Measurements from ENCODE around the gene HRH1. TPM values are rescaled to one million over a fixed set of nuclear protein-coding genes. Genes with fewer than 3 reads are reported as not detected.

The HRH1 gene
- total RNA-seq, 2 donors from 2014 or later = 17.7 to 48.3 TPM

DNA sequence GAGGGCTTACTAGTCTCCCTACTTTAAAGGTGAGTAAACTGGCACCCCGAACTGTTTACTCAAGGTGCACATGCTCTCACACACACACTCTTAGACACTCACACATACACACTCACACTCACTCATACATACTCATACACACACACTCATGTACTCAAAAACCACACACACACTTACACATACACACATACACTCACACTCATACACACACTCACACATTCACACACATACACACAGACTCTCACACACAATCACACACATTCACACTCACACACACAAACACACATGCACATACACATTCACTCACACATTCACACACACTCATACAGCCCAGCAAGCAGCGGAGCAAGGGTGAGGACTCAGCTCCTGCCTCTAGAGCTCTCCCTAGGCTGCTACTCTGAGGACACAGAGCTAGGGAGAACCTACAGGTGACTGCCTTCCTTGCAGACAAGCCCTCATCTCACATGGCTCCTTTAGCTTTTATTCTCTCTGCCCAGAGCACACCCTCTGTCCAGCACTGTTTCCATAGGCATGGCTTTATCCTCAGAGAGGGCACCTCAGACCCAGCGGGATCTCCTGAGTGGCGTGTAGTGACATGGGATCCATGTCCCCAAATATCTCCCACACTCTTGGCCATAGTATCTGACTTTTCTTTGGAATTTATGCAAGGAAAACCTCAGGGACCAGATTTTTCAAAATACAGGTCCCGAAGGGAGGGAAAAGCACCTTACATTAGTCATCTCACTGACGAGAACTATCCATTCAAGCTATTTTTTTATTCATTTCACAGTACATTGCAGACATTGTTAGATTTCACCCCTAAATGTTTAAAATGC is 91.8 kb downstream of the HRH1 start:
- DNase-seq (ENCODE audit: low spot score) = no peak
- H3K27ac ChIP-seq = no peak overlapping the region
- H3K4me1 ChIP-seq (ENCODE audit: control insufficient read depth in 1 of 2, low read depth in 2 of 2) = peaks cover 0 to 10% of the 10 kb centered on the region in 2 donors
- no peak for TF ChIP-seq CTCF (IDR thresholded peaks at IDR 0.05)
- no peaks in the 10 kb centered on the region for H3K27me3 ChIP-seq (replicated peaks; ENCODE audit: insufficient read depth)
- H3K9me3 ChIP-seq = no peaks in the 10 kb centered on the region
- ATAC-seq (ENCODE audit: insufficient number of reproducible peaks, low FRiP score, low read depth) = no peak
- no peaks in the 10 kb centered on the region for H3K36me3 ChIP-seq
- H3K4me3 ChIP-seq = no peak overlapping the region

DNA sequence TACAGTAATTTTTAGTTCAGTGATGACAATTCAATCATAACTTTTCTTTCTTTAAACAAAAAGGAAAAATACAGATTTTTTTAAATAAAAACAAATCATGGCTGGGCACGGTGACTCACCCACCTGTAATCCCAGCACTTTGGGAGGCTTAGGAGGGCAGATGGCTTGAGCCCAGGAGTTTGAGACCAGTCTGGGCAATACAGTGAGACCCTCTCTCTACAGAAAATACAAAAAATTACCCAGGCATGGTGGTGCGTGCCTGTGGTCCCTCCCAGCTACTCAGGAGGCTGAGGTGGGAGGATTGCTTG is 92.3 kb downstream of the HRH1 start:
- DNase-seq (ENCODE audit: low spot score) = no peak
- no peaks in the 10 kb centered on the region for H3K9me3 ChIP-seq

DNA sequence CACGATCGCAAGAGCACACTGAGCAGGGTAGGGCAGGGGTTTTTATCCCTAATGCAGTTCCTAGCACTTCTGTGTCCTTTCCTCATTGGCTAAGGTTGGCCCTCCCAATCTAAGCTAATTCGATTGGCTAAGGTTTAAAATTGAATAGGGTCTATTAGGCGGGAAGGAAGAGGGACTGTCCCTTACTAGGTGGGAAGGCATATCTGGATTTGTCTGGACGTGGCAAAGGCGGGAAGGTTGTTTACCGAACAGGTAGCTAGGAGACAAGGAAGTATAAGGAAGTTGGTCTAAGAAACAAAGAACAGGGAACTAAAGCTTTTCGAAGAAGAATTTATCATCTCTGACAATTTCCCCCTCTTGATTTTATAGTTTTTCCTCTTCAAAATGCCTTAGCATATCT is 93.1 kb downstream of the HRH1 start:
- ATAC-seq (ENCODE audit: insufficient number of reproducible peaks, low FRiP score, low read depth) (no peak), DNase-seq (ENCODE audit: low spot score) (no peak)
- Histone ChIP-seq H3K36me3 (no peaks in the 10 kb centered on the region), H3K9me3 (no peaks in the 10 kb centered on the region), H3K27ac (no peak overlapping the region), H3K4me3 (no peak overlapping the region), H3K27me3 (replicated peaks; ENCODE audit: insufficient read depth) (no peaks in the 10 kb centered on the region), H3K4me1 (ENCODE audit: control insufficient read depth in 1 of 2, low read depth in 2 of 2) (peaks cover 0 to 10% of the 10 kb centered on the region in 2 donors)
- TF ChIP-seq CTCF (IDR thresholded peaks at IDR 0.05) = no peak

More for the DNA sequence above, 92.3 kb downstream of the HRH1 start:
- TF ChIP-seq CTCF (IDR thresholded peaks at IDR 0.05) = no peak
- Histone ChIP-seq H3K27ac (no peak overlapping the region), H3K4me1 (ENCODE audit: control insufficient read depth in 1 of 2, low read depth in 2 of 2) (peaks cover 0 to 10% of the 10 kb centered on the region in 2 donors), H3K27me3 (replicated peaks; ENCODE audit: insufficient read depth) (no peaks in the 10 kb centered on the region), H3K36me3 (no peaks in the 10 kb centered on the region), H3K4me3 (no peak overlapping the region)
- ATAC-seq (ENCODE audit: insufficient number of reproducible peaks, low FRiP score, low read depth) = no peak

- no peaks in the 10 kb centered on the region for H3K9me3 ChIP-seq
- no peak for TF ChIP-seq CTCF (IDR thresholded peaks at IDR 0.05)
- H3K36me3 ChIP-seq = no peaks in the 10 kb centered on the region
- no peak overlapping the region for H3K27ac ChIP-seq
- no peak overlapping the region for H3K4me3 ChIP-seq
- H3K27me3 ChIP-seq (replicated peaks; ENCODE audit: insufficient read depth) = no peaks in the 10 kb centered on the region
- no peak for DNase-seq (ENCODE audit: low spot score)
- H3K4me1 ChIP-seq (ENCODE audit: control insufficient read depth in 1 of 2, low read depth in 2 of 2) = peaks cover 0 to 10% of the 10 kb centered on the region in 2 donors
- ATAC-seq (ENCODE audit: insufficient number of reproducible peaks, low FRiP score, low read depth) = no peak
These were observed 94.3 kb downstream of the HRH1 start for GRCh38 chr3:11248596-11248995.

GRCh38 chr3:11250902-11251806 is 96.9 kb downstream of the HRH1 start:
- Histone ChIP-seq H3K36me3 (no peaks in the 10 kb centered on the region), H3K27me3 (replicated peaks; ENCODE audit: insufficient read depth) (no peaks in the 10 kb centered on the region), H3K9me3 (no peaks in the 10 kb centered on the region), H3K4me1 (ENCODE audit: control insufficient read depth in 1 of 2, low read depth in 2 of 2) (peaks cover 0 to 6% of the 10 kb centered on the region in 2 donors), H3K4me3 (no peak overlapping the region), H3K27ac (no peak overlapping the region)
- no peak for TF ChIP-seq CTCF (IDR thresholded peaks at IDR 0.05)
- DNase-seq (ENCODE audit: low spot score) (no peak), ATAC-seq (ENCODE audit: insufficient number of reproducible peaks, low FRiP score, low read depth) (no peak)

Measured in thoracic aorta (tissue), 2 donors.